MM.1S (cell line): Measurements from ENCODE around the gene XYLT2.

ENCODE experiments used
- DNase-seq: peaks from one replicate; pipeline ENCODE4 v3.0.0-alpha.2; 2015
- H2AFZ ChIP-seq: fragments of 300-600 bp; sonication (generic); 2 replicates; pipeline ENCODE4 v1.6.0; 2016; ENCODE audit warnings: antibody characterized with exemption, low read length
- H3F3A ChIP-seq: fragments of 300-600 bp; sonication (generic); 2 replicates; pipeline ENCODE4 v1.6.1; 2016; ENCODE audit warnings: mild to moderate bottlenecking, antibody characterized with exemption, low read length, moderate library complexity, mixed read lengths; ENCODE audit not compliant: insufficient read depth
- H3K27ac ChIP-seq: fragments of 300-600 bp; sonication (generic); 2 replicates; pipeline ENCODE4 v1.5.1; 2016; ENCODE audit warnings: mild to moderate bottlenecking, low read length
- H3K27me3 ChIP-seq: fragments of 300-600 bp; sonication (generic); replicated peaks from 2 replicates; pipeline ENCODE4 v1.6.0; 2016; ENCODE audit warnings: low read length; ENCODE audit not compliant: insufficient read depth
- H3K36me3 ChIP-seq: fragments of 300-600 bp; sonication (generic); replicated peaks from 2 replicates; pipeline ENCODE4 v1.6.1; 2016; ENCODE audit warnings: mild to moderate bottlenecking, low read length, mixed read lengths; ENCODE audit not compliant: insufficient read depth
- H3K4me1 ChIP-seq: fragments of 300-600 bp; sonication (generic); 2 replicates; pipeline ENCODE4 v1.6.1; 2016; ENCODE audit warnings: low read length, mixed read lengths
- H3K4me2 ChIP-seq: fragments of 300-600 bp; sonication (generic); 2 replicates; pipeline ENCODE4 v1.6.0; 2016; ENCODE audit warnings: low read depth, low read length
- H3K4me3 ChIP-seq: fragments of 300-600 bp; sonication (generic); 2 replicates; pipeline ENCODE4 v1.5.1; 2016; ENCODE audit warnings: low read length, mixed read lengths
- H3K79me2 ChIP-seq: fragments of 300-600 bp; sonication (generic); 2 replicates; pipeline ENCODE4 v1.6.1; 2016; ENCODE audit warnings: mixed run types, low read length, mixed read lengths
- H3K9ac ChIP-seq: fragments of 300-600 bp; sonication (generic); 2 replicates; pipeline ENCODE4 v1.6.1; 2016; ENCODE audit warnings: low read length, mixed read lengths
- H3K9me2 ChIP-seq: fragments of 300-600 bp; sonication (generic); replicated peaks from 2 replicates; pipeline ENCODE4 v1.6.1; 2016; ENCODE audit warnings: mild to moderate bottlenecking, low read length, mixed read lengths; ENCODE audit not compliant: insufficient read depth
- H3K9me3 ChIP-seq: fragments of 300-600 bp; sonication (generic); replicated peaks from 2 replicates; pipeline ENCODE4 v1.6.1; 2016; ENCODE audit warnings: mild to moderate bottlenecking, low read length, mixed read lengths; ENCODE audit not compliant: insufficient read depth
- H4K20me1 ChIP-seq: fragments of 300-600 bp; sonication (generic); 2 replicates; pipeline ENCODE4 v1.6.1; 2016; ENCODE audit warnings: mild to moderate bottlenecking, low read length, moderate library complexity, mixed read lengths; ENCODE audit not compliant: insufficient read depth
- EZH2 ChIP-seq: fragments of 300-600 bp; sonication (generic); optimal IDR thresholded peaks from 2 replicates; pipeline ENCODE3; 2017; ENCODE audit warnings: low read depth, mild to moderate bottlenecking, antibody characterized with exemption, low read length, mixed read lengths
- EZH2phosphoT487 ChIP-seq: fragments of 300-600 bp; sonication (generic); IDR thresholded peaks from 2 replicates; pipeline ENCODE4 v1.6.1; 2018; ENCODE audit warnings: antibody characterized with exemption, low read length
- TF ChIP-seq, protein P1 (sequence below): fragments of 300-600 bp; sonication (generic); IDR thresholded peaks from 2 replicates; pipeline ENCODE4 v1.5.1; 2016; ENCODE audit warnings: antibody characterized with exemption, low read length, mixed read lengths

XYLT2 gene

DNA sequence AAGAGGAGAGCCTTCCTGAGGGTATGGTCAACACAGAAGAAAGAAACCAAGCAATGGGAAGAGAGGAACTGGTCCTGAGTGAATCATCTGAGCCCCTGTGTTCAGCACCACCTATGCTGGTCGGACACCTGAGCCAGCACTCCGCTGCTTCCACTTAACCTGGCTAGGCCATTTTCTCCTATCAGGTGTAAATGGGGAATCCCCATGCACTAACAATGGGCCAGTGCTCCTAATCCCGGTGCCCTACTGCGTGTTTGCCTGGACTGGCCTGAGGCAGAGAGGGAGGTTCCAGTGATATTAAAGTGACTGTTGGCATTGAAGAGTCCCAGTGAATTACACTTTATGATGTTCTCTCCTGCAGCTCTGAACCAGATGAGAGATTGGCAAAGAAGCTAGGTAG lies 34.4 kb upstream of the XYLT2 start:
- Histone ChIP-seq H3K27ac (no peak overlapping the region), H3K36me3 (no peaks in the 10 kb centered on the region), H3K9me3 (no peaks in the 10 kb centered on the region), H3K4me3 (no peak overlapping the region), H3K27me3 (no peaks in the 10 kb centered on the region), H3K9ac (no peak overlapping the region), H3F3A (no peaks in the 10 kb centered on the region), H3K4me1 (no peaks in the 10 kb centered on the region), H2AFZ (no peak overlapping the region), H3K79me2 (no peaks in the 10 kb centered on the region), H3K4me2 (no peak overlapping the region), H3K9me2 (no peaks in the 10 kb centered on the region), H4K20me1 (no peaks in the 10 kb centered on the region)
- DNase-seq, result no peak
- no peak for TF ChIP-seq EZH2phosphoT487
- TF ChIP-seq, protein P1, sequence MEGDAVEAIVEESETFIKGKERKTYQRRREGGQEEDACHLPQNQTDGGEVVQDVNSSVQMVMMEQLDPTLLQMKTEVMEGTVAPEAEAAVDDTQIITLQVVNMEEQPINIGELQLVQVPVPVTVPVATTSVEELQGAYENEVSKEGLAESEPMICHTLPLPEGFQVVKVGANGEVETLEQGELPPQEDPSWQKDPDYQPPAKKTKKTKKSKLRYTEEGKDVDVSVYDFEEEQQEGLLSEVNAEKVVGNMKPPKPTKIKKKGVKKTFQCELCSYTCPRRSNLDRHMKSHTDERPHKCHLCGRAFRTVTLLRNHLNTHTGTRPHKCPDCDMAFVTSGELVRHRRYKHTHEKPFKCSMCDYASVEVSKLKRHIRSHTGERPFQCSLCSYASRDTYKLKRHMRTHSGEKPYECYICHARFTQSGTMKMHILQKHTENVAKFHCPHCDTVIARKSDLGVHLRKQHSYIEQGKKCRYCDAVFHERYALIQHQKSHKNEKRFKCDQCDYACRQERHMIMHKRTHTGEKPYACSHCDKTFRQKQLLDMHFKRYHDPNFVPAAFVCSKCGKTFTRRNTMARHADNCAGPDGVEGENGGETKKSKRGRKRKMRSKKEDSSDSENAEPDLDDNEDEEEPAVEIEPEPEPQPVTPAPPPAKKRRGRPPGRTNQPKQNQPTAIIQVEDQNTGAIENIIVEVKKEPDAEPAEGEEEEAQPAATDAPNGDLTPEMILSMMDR, result no peak
- TF ChIP-seq EZH2, result no peak

DNA sequence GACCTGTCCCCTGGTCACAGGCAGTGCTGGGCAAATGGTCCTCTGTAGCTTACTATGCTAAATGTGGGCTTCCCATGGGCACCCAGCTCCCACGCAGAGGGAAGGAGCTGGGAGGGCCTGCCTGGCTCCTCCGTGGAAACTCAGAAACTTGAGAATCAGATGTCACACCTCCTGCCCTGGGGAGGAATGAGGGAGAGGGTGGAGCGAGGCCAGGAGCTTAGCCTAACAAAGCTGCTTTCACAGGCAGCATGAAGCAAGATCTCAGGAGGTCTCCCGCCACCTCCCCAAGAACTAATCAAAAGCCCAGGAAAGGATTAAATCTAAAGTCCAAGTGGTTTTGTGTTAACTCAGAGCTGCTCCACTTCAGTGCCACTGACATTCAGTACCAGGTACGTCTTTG lies 33.6 kb upstream of the XYLT2 start:
- Histone ChIP-seq H4K20me1 (no peaks in the 10 kb centered on the region), H3K9me2 (no peaks in the 10 kb centered on the region), H3K4me1 (no peaks in the 10 kb centered on the region), H3K4me3 (no peak overlapping the region), H2AFZ (no peak overlapping the region), H3K27ac (no peak overlapping the region), H3K79me2 (no peaks in the 10 kb centered on the region), H3K9me3 (no peaks in the 10 kb centered on the region), H3F3A (no peaks in the 10 kb centered on the region), H3K9ac (no peak overlapping the region), H3K4me2 (no peak overlapping the region), H3K27me3 (no peaks in the 10 kb centered on the region), H3K36me3 (no peaks in the 10 kb centered on the region)
- TF ChIP-seq, protein P1, result no peak
- TF ChIP-seq EZH2phosphoT487 (no peak), EZH2 (no peak)
- DNase-seq, result no peak

DNA sequence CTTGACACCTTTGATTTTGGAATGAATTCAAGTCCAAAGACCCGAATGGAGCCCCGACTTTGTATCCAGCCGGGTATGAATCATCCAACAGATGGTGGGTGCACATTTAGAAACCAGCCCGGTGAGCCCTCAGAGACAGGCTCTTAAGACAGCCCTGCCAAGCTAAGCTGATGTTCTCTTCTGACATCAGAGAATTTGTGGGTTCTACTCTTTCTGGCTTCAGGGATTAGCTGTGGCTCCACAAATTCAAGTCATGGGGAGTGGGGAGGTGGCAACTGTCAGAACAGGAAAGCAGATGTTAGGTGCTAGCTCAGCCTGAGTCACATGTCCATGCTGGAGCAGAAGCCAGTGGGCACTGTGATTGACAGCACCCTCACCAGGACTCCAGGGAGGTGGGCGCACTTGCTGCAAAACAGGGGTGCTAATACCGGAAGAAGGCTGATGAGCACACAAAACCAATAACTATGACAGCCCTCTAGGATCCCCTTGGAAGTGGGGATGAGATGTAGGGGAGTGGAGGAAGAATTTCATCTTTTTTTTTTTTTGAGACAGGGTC lies 31.4 kb upstream of the XYLT2 start:
- H3K9me3 ChIP-seq, result no peaks in the 10 kb centered on the region
- H3K27ac ChIP-seq, result no peak overlapping the region
- H3K4me3 ChIP-seq, result no peak overlapping the region
- H3K9me2 ChIP-seq, result no peaks in the 10 kb centered on the region
- H3K9ac ChIP-seq, result no peak overlapping the region
- no peaks in the 10 kb centered on the region for H3K79me2 ChIP-seq
- no peaks in the 10 kb centered on the region for H3F3A ChIP-seq
- H3K4me2 ChIP-seq, result no peak overlapping the region
- H3K4me1 ChIP-seq, result no peaks in the 10 kb centered on the region
- no peak for DNase-seq
- H2AFZ ChIP-seq, result no peak overlapping the region
- H4K20me1 ChIP-seq, result no peaks in the 10 kb centered on the region
- H3K27me3 ChIP-seq, result no peaks in the 10 kb centered on the region
- TF ChIP-seq, protein P1, result no peak
- TF ChIP-seq EZH2 (no peak), EZH2phosphoT487 (no peak)
- H3K36me3 ChIP-seq, result no peaks in the 10 kb centered on the region
